ENCODE measurements around the gene SCG3. TPM values are rescaled to one million over a fixed set of nuclear protein-coding genes. Genes with fewer than 3 reads are reported as not detected.

The SCG3 gene
- polyA plus RNA-seq, 1 donor from 2014 or later = 68.7 TPM

DNA sequence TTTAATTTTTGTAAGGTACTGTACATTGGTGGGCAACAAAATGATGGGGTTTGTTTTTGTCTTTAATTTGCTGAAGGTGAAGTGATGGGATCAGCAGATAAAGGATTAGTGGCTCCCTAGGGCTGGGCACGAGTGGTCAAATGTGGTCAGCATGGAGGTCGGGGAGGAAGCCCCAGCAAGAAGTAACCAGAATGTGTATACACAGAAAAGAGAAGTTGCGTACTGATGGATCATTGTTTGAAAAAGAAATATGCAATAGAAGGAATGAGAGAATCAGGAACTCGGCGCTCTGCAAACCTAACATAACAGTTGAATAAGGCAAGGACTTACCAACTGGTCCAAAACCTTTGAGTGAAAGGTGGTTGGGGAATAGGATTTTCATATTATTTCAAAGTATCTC is 71.6 kb downstream of the SCG3 start:
- Histone ChIP-seq H3K9ac (ENCODE audit: low read length) (peak overlapping the region; percentile 80), H3F3A (ENCODE audit: insufficient read depth, low read length, poor library complexity, severe bottlenecking) (no peaks in the 10 kb centered on the region), H2AFZ (ENCODE audit: low read depth, low read length) (no peak overlapping the region), H3K9me3 (ENCODE audit: low read length) (no peaks in the 10 kb centered on the region), H3K4me2 (ENCODE audit: low read length) (peak overlapping the region; percentile 99), H3K27me3 (ENCODE audit: insufficient read depth, low read depth, low read length) (peaks cover 31% of the 10 kb centered on the region), H3K9me2 (ENCODE audit: insufficient read depth, low read length) (no peaks in the 10 kb centered on the region), H3K79me2 (replicated peaks; ENCODE audit: insufficient read depth, low read length) (peaks cover 31% of the 10 kb centered on the region), H3K27ac (ENCODE audit: low read length) (peak overlapping the region; percentile 64), H4K20me1 (ENCODE audit: insufficient read depth) (no peaks in the 10 kb centered on the region), H3K4me3 (ENCODE audit: low read length) (peak overlapping the region; percentile 86), H3K36me3 (ENCODE audit: insufficient read depth, low read length) (no peaks in the 10 kb centered on the region)
- TF ChIP-seq EZH2 (IDR thresholded peaks at IDR 0.05; ENCODE audit: borderline replicate concordance, insufficient read depth, low read length, poor library complexity, severe bottlenecking) (no peak), POLR2AphosphoS5 (IDR thresholded peaks at IDR 0.05) (no peak), RAD21 (conservative IDR thresholded peaks at IDR 0.05) (no peak), EP300 (conservative IDR thresholded peaks at IDR 0.05; ENCODE audit: poor library complexity, severe bottlenecking) (no peak), TAF1 (IDR thresholded peaks at IDR 0.05; ENCODE audit: low read depth) (no peak), SMC3 (conservative IDR thresholded peaks at IDR 0.05; ENCODE audit: poor library complexity) (no peak), MXI1 (conservative IDR thresholded peaks at IDR 0.05; ENCODE audit: poor library complexity, severe bottlenecking) (no peak)
- TF ChIP-seq, protein P1, sequence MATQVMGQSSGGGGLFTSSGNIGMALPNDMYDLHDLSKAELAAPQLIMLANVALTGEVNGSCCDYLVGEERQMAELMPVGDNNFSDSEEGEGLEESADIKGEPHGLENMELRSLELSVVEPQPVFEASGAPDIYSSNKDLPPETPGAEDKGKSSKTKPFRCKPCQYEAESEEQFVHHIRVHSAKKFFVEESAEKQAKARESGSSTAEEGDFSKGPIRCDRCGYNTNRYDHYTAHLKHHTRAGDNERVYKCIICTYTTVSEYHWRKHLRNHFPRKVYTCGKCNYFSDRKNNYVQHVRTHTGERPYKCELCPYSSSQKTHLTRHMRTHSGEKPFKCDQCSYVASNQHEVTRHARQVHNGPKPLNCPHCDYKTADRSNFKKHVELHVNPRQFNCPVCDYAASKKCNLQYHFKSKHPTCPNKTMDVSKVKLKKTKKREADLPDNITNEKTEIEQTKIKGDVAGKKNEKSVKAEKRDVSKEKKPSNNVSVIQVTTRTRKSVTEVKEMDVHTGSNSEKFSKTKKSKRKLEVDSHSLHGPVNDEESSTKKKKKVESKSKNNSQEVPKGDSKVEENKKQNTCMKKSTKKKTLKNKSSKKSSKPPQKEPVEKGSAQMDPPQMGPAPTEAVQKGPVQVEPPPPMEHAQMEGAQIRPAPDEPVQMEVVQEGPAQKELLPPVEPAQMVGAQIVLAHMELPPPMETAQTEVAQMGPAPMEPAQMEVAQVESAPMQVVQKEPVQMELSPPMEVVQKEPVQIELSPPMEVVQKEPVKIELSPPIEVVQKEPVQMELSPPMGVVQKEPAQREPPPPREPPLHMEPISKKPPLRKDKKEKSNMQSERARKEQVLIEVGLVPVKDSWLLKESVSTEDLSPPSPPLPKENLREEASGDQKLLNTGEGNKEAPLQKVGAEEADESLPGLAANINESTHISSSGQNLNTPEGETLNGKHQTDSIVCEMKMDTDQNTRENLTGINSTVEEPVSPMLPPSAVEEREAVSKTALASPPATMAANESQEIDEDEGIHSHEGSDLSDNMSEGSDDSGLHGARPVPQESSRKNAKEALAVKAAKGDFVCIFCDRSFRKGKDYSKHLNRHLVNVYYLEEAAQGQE (IDR thresholded peaks at IDR 0.05; ENCODE audit: borderline replicate concordance) = no peak
- TF ChIP-seq, protein P2, sequence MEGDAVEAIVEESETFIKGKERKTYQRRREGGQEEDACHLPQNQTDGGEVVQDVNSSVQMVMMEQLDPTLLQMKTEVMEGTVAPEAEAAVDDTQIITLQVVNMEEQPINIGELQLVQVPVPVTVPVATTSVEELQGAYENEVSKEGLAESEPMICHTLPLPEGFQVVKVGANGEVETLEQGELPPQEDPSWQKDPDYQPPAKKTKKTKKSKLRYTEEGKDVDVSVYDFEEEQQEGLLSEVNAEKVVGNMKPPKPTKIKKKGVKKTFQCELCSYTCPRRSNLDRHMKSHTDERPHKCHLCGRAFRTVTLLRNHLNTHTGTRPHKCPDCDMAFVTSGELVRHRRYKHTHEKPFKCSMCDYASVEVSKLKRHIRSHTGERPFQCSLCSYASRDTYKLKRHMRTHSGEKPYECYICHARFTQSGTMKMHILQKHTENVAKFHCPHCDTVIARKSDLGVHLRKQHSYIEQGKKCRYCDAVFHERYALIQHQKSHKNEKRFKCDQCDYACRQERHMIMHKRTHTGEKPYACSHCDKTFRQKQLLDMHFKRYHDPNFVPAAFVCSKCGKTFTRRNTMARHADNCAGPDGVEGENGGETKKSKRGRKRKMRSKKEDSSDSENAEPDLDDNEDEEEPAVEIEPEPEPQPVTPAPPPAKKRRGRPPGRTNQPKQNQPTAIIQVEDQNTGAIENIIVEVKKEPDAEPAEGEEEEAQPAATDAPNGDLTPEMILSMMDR (IDR thresholded peaks at IDR 0.05; ENCODE audit: poor library complexity, severe bottlenecking) = no peak

DNA sequence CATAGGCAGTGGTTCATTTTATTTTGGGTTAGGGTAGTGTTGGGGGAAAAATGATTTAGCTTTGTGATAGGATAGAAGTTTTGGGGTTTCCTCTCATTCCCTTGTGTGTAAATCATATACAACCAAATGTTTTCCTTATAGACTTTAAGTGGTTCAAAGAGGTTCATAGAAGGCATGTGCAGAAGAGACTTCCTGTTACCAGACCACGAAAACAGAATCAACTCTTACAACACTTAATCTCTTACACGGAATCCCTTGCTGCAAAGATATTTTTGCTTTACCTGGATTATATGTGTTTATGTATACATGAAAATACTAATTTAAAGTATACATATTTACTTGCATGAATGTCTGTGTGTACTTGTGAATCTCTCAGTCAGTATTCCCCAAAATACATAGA is 73.0 kb downstream of the SCG3 start:
- no peaks in the 10 kb centered on the region for H3F3A ChIP-seq (ENCODE audit: insufficient read depth, low read length, poor library complexity, severe bottlenecking)
- peaks cover 31% of the 10 kb centered on the region for H3K79me2 ChIP-seq (replicated peaks; ENCODE audit: insufficient read depth, low read length)
- H3K27me3 ChIP-seq (ENCODE audit: insufficient read depth, low read depth, low read length) = peaks cover 20% of the 10 kb centered on the region
- no peaks in the 10 kb centered on the region for H4K20me1 ChIP-seq (ENCODE audit: insufficient read depth)
- H3K27ac ChIP-seq (ENCODE audit: low read length) = no peak overlapping the region
- no peaks in the 10 kb centered on the region for H3K9me2 ChIP-seq (ENCODE audit: insufficient read depth, low read length)
- H3K36me3 ChIP-seq (ENCODE audit: insufficient read depth, low read length) = peaks cover 3% of the 10 kb centered on the region
- no peaks in the 10 kb centered on the region for H3K9me3 ChIP-seq (ENCODE audit: low read length)
- no peak overlapping the region for H3K4me2 ChIP-seq (ENCODE audit: low read length)
- H2AFZ ChIP-seq (ENCODE audit: low read depth, low read length) = no peak overlapping the region
- TF ChIP-seq, protein P1 (IDR thresholded peaks at IDR 0.05; ENCODE audit: borderline replicate concordance) = no peak
- TF ChIP-seq POLR2AphosphoS5 (IDR thresholded peaks at IDR 0.05) (no peak), TAF1 (IDR thresholded peaks at IDR 0.05; ENCODE audit: low read depth) (no peak), EZH2 (IDR thresholded peaks at IDR 0.05; ENCODE audit: borderline replicate concordance, insufficient read depth, low read length, poor library complexity, severe bottlenecking) (no peak), MXI1 (conservative IDR thresholded peaks at IDR 0.05; ENCODE audit: poor library complexity, severe bottlenecking) (no peak), EP300 (conservative IDR thresholded peaks at IDR 0.05; ENCODE audit: poor library complexity, severe bottlenecking) (no peak), SMC3 (conservative IDR thresholded peaks at IDR 0.05; ENCODE audit: poor library complexity) (no peak), RAD21 (conservative IDR thresholded peaks at IDR 0.05) (no peak)
- TF ChIP-seq, protein P2 (IDR thresholded peaks at IDR 0.05; ENCODE audit: poor library complexity, severe bottlenecking) = no peak
- H3K4me3 ChIP-seq (ENCODE audit: low read length) = no peak overlapping the region
- H3K9ac ChIP-seq (ENCODE audit: low read length) = no peak overlapping the region

Data from neural cell (in vitro differentiated cells).